HL-60/S4 treated with retinoic acid at 250 ng/mL for 4 days and 3 days (cell line): ENCODE results near the gene MPPED1.

Source experiments
- in situ Hi-C: fragments of 300-500 bp; cut with MboI; formaldehyde crosslinking; loops from 2 replicates; pipeline ENCODE4 v1.7.0; 2022; ENCODE audit warnings: low sequenced_read_pairs

The MPPED1 gene

GRCh38 chr22:43490311-43490710 is 78.5 kb downstream of the MPPED1 start:
- in situ Hi-C loops = no loop called here

GRCh38 chr22:43491177-43491576 is 79.4 kb downstream of the MPPED1 start:
- in situ Hi-C loops = no loop called here

GRCh38 chr22:43491737-43492136 is 79.9 kb downstream of the MPPED1 start:
- in situ Hi-C loops = no loop called here

- in situ Hi-C loops = no loop called here
These were observed 81.5 kb downstream of the MPPED1 start for GRCh38 chr22:43493297-43493696.

- in situ Hi-C loops = no loop called here
These were observed 86.4 kb downstream of the MPPED1 start for GRCh38 chr22:43497956-43498855.

- in situ Hi-C loops = no loop called here
These were observed 87.0 kb downstream of the MPPED1 start for GRCh38 chr22:43498856-43499253.

GRCh38 chr22:43500792-43501785 is 89.3 kb downstream of the MPPED1 start:
- in situ Hi-C loops = no loop called here

- in situ Hi-C loops = no loop called here
These were observed 90.1 kb downstream of the MPPED1 start for GRCh38 chr22:43501878-43502277.

- in situ Hi-C loops = no loop called here
These were observed 90.6 kb downstream of the MPPED1 start for GRCh38 chr22:43502306-43502874.

GRCh38 chr22:43504068-43504467 is 92.3 kb downstream of the MPPED1 start:
- in situ Hi-C loops = no loop called here

- in situ Hi-C loops = no loop called here
These were observed 93.0 kb downstream of the MPPED1 start for GRCh38 chr22:43504666-43505261.

GRCh38 chr22:43505423-43505822 is 93.6 kb downstream of the MPPED1 start:
- in situ Hi-C loops = no loop called here

- in situ Hi-C loops = no loop called here
These were observed 94.1 kb downstream of the MPPED1 start for GRCh38 chr22:43505896-43506295.

GRCh38 chr22:43506487-43506886 is 94.7 kb downstream of the MPPED1 start:
- in situ Hi-C loops = no loop called here

GRCh38 chr22:43507235-43507634 is 95.4 kb downstream of the MPPED1 start:
- in situ Hi-C loops = no loop called here

GRCh38 chr22:43508489-43508888 is 96.7 kb downstream of the MPPED1 start:
- in situ Hi-C loops = no loop called here

- in situ Hi-C loops = no loop called here
These were observed 97.5 kb downstream of the MPPED1 start for GRCh38 chr22:43509337-43509736.

GRCh38 chr22:43510281-43511070 is 98.7 kb downstream of the MPPED1 start:
- in situ Hi-C loops = no loop called here

GRCh38 chr22:43511276-43511910 is 99.6 kb downstream of the MPPED1 start:
- in situ Hi-C loops = no loop called here

- in situ Hi-C loops = no loop called here
These were observed 100.5 kb downstream of the MPPED1 start for GRCh38 chr22:43512279-43512678.
